ENCODE results near the gene ALDH6A1.

The ALDH6A1 gene

DNA sequence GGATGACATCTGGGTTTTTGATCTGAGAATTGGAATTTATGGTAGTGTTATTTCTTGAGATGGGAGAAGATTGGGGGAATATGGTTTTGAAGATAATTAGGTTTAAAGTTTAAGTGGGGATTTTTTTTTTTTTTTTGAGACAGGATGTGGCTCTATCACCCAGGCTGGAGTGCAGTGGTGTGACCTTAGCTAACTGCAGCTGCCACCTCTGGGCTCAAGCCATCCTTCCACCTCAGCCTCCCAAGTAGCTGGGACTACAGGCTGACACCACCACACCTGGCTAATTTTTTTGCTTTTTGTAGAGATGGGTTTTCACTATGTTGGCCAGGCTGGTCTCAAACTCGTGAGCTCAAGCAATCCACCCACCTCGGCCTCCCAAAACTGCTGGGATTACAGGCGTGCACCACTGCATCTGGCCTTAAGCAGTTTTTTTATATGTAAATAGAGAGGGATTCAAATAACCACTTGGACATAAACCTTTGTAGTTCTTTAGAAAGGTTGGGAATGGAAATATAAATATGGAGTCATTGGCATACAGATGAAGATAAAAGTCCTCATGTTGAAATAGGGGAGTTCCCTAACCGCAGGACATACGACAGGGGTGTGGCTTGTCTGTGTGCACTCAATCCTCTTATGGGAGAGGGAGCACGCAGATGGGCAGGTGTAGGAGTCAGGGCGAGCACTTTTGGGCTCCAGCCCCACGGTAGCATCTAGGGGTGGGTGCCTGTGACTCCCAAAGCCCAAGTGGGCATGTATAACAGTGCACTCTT lies 5.2 kb upstream of the ALDH6A1 start:
- TF ChIP-seq, protein P1, sequence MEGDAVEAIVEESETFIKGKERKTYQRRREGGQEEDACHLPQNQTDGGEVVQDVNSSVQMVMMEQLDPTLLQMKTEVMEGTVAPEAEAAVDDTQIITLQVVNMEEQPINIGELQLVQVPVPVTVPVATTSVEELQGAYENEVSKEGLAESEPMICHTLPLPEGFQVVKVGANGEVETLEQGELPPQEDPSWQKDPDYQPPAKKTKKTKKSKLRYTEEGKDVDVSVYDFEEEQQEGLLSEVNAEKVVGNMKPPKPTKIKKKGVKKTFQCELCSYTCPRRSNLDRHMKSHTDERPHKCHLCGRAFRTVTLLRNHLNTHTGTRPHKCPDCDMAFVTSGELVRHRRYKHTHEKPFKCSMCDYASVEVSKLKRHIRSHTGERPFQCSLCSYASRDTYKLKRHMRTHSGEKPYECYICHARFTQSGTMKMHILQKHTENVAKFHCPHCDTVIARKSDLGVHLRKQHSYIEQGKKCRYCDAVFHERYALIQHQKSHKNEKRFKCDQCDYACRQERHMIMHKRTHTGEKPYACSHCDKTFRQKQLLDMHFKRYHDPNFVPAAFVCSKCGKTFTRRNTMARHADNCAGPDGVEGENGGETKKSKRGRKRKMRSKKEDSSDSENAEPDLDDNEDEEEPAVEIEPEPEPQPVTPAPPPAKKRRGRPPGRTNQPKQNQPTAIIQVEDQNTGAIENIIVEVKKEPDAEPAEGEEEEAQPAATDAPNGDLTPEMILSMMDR (IDR thresholded peaks at IDR 0.05), result no peak

GRCh38 chr14:74085828-74086227 lies 1.6 kb upstream of the ALDH6A1 start:
- TF ChIP-seq, protein P1 (IDR thresholded peaks at IDR 0.05), result no peak

DNA sequence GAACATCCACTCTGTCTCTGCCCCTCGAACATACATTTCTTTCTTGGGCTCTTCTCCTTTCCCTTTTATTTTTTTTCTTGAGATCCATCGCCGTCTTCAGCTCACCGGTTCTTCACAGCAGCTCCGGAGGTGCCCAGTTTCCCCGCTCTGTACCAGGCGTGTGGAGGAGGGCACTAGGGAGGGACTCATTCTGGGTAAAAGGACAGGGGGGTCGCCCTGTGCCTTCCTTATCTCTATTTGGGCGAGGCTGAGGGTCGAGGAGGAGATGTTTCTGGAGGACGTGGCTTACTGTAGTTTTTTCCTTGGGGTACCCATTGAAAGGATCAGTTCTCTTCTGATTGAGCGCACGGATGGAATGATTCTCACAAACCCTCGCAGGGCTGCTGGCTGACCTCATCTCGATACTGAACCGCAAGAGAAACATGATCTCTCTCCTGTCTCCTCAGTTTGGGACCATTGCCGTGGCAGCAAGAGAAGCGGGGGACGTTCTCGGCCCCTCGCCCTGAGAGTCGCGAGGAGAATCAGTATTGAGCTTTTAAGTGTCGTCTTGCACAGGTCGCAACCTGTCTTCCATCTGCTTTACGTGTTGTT lies 889 bp upstream of the ALDH6A1 start:
- TF ChIP-seq, protein P1 (IDR thresholded peaks at IDR 0.05), result no peak

- TF ChIP-seq, protein P1 (IDR thresholded peaks at IDR 0.05), result no peak
Measured at GRCh38 chr14:74083784-74084276, 423 bp downstream of the ALDH6A1 start.

GRCh38 chr14:74083161-74083560 lies 1.1 kb downstream of the ALDH6A1 start:
- TF ChIP-seq, protein P1 (IDR thresholded peaks at IDR 0.05), result no peak

- TF ChIP-seq, protein P1 (IDR thresholded peaks at IDR 0.05), result no peak
Measured at GRCh38 chr14:74081491-74081890, 2.8 kb downstream of the ALDH6A1 start.

- TF ChIP-seq, protein P1 (IDR thresholded peaks at IDR 0.05), result no peak
Measured at GRCh38 chr14:74080820-74081460, 3.3 kb downstream of the ALDH6A1 start.
